ENCODE results near the gene CNN2.

- TF ChIP-seq CTCF (IDR thresholded peaks at IDR 0.05) (no peak), ZFX (IDR thresholded peaks at IDR 0.05; ENCODE audit: borderline replicate concordance) (no peak)
Observed at GRCh38 chr19:1063030-1063908, 36.9 kb downstream of the CNN2 start.
